ENCODE data around the gene ROM1. TPM values are rescaled to one million over a fixed set of nuclear protein-coding genes. Genes with fewer than 3 reads are reported as not detected.

ROM1 gene
- total and polyA plus RNA-seq, 2 experiments from 2014 or later: 1.5 to 3.2 TPM

DNA sequence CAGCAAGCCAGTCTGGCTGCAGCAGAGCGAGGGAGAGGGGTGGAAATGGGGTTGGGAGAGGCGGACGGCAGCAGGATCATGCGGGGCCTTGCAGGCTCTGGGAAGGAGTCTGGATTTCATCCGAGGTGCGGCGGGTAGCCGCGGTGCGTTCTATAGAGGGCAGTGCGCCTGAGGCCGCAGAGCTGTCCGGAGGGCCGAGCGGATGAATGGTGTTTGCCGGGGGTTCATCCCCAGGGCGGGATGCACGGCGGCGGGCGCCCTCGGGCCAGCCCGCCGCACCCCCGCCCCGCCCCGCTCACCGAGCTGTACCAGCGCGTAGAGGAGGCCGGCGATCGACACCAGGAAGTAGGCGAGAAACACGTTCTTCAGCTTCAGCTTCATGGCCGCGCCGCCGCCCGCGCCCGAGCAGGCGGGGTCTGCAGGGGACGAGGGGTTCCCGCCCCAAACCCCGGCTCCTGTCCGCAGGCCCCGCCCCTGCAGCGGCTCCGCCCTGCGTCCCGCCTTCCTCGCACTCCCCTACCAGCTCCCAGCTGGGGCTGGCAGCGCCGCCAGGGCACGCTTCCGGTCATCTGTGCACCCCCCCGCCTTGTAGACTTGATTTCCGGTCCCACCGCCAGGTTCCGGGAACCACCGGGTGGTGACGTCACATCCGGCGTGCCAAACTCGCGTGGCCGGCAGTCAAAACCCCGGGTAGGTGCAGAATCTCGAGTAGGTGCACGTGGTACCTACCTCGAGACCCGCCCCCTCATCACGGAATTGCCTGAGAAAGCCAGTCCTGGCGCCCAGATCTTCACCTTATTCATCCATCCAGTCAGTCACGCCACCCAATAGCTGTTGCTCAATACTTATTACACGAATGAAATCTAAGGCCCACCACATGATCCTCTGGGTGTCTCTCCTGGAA is 8.8 kb downstream of the ROM1 start, which contains the start of gene B3GAT3:
B3GAT3 (minus strand) TSS at position 420 of the 904 bp plus-strand sequence; CDS start at position 381, 39 bp downstream.
- DNase-seq (ENCODE audit: low spot score): peak; percentile 99
- H3K79me2 ChIP-seq: peaks cover 29% of the 10 kb centered on the region
- H3K9me2 ChIP-seq (replicated peaks; ENCODE audit: insufficient read depth): no peaks in the 10 kb centered on the region
- no peaks in the 10 kb centered on the region for H3K9me3 ChIP-seq (ENCODE audit: low read depth)
- H3K27me3 ChIP-seq: no peaks in the 10 kb centered on the region
- no peaks in the 10 kb centered on the region for H4K20me1 ChIP-seq (ENCODE audit: insufficient read depth, poor library complexity, severe bottlenecking)
- no peaks in the 10 kb centered on the region for H3K36me3 ChIP-seq (replicated peaks; ENCODE audit: insufficient read depth, low read depth)
- peak within 1 kb of the TSS; percentile 50 for H3K4me3 ChIP-seq
- peak within 1 kb of the TSS; percentile 83 for H3K4me2 ChIP-seq
- no peak for TF ChIP-seq EZH2 (IDR thresholded peaks at IDR 0.05; ENCODE audit: borderline replicate concordance)
- TF ChIP-seq EZH2phosphoT487 (IDR thresholded peaks at IDR 0.05; ENCODE audit: low read depth, severe bottlenecking, unreplicated experiment): no peak
- TF ChIP-seq, protein P1, sequence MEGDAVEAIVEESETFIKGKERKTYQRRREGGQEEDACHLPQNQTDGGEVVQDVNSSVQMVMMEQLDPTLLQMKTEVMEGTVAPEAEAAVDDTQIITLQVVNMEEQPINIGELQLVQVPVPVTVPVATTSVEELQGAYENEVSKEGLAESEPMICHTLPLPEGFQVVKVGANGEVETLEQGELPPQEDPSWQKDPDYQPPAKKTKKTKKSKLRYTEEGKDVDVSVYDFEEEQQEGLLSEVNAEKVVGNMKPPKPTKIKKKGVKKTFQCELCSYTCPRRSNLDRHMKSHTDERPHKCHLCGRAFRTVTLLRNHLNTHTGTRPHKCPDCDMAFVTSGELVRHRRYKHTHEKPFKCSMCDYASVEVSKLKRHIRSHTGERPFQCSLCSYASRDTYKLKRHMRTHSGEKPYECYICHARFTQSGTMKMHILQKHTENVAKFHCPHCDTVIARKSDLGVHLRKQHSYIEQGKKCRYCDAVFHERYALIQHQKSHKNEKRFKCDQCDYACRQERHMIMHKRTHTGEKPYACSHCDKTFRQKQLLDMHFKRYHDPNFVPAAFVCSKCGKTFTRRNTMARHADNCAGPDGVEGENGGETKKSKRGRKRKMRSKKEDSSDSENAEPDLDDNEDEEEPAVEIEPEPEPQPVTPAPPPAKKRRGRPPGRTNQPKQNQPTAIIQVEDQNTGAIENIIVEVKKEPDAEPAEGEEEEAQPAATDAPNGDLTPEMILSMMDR (IDR thresholded peaks at IDR 0.05; ENCODE audit: poor library complexity): no peak
- 5% methylated on average over 55 of the region's 77 CpGs for WGBS (ENCODE audit: low lambda C conversion rate, missing lambda C conversion rate)
- peak within 1 kb of the TSS; percentile 46 for H2AFZ ChIP-seq
- peak within 1 kb of the TSS; percentile 92 for H3K27ac ChIP-seq
- peaks cover 11% of the 10 kb centered on the region for H3K4me1 ChIP-seq (ENCODE audit: insufficient read depth)

DNA sequence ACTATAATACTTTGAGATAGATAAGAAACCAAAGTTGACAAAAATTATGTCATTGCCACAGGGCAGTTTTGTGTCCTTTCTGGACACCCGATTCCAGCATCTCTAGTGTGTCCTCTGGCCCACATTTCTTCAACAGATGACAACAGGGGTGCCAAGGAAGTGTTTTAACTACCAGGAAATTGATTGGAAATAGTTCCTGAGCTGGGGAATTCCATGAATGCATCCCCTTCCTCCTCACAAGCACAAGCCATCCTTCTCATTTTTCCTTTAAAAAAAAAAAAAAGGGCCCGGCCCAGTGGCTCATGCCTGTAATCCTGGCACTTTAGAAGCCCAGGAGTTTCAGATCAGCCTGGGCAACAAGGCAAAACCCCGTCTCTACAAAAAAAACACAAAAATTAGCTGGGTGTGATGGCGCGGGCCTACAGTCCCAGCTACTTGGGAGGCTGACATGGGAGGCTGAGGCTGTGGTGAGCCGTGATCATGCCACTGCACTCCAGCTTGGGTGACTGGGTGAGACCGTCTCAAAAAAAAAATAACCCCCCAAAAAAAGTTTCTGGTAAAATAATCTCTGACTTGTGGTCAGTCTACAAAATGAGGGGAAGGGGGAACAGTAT is 9.5 kb downstream of the ROM1 start:
- no peak overlapping the region for H3K4me3 ChIP-seq
- no peaks in the 10 kb centered on the region for H3K9me2 ChIP-seq (replicated peaks; ENCODE audit: insufficient read depth)
- peak overlapping the region; percentile 92 for H3K27ac ChIP-seq
- H3K9me3 ChIP-seq (ENCODE audit: low read depth): no peaks in the 10 kb centered on the region
- H3K4me2 ChIP-seq: peak overlapping the region; percentile 66
- peaks cover 11% of the 10 kb centered on the region for H3K4me1 ChIP-seq (ENCODE audit: insufficient read depth)
- peaks cover 29% of the 10 kb centered on the region for H3K79me2 ChIP-seq
- no peaks in the 10 kb centered on the region for H3K27me3 ChIP-seq
- H2AFZ ChIP-seq: peak overlapping the region; percentile 6
- no peaks in the 10 kb centered on the region for H4K20me1 ChIP-seq (ENCODE audit: insufficient read depth, poor library complexity, severe bottlenecking)
- WGBS (ENCODE audit: low lambda C conversion rate, missing lambda C conversion rate): 92% methylated on average over 7 of the region's 7 CpGs
- no peak for TF ChIP-seq EZH2phosphoT487 (IDR thresholded peaks at IDR 0.05; ENCODE audit: low read depth, severe bottlenecking, unreplicated experiment)
- TF ChIP-seq, protein P1 (IDR thresholded peaks at IDR 0.05; ENCODE audit: poor library complexity): no peak
- TF ChIP-seq EZH2 (IDR thresholded peaks at IDR 0.05; ENCODE audit: borderline replicate concordance): no peak
- no peak for DNase-seq (ENCODE audit: low spot score)
- H3K36me3 ChIP-seq (replicated peaks; ENCODE audit: insufficient read depth, low read depth): no peaks in the 10 kb centered on the region

- WGBS (ENCODE audit: low lambda C conversion rate, missing lambda C conversion rate): 91% methylated on average over 3 of the region's 3 CpGs
- no peak overlapping the region for H3K27ac ChIP-seq
- no peak overlapping the region for H2AFZ ChIP-seq
- no peaks in the 10 kb centered on the region for H3K36me3 ChIP-seq (replicated peaks; ENCODE audit: insufficient read depth, low read depth)
- H3K9me2 ChIP-seq (replicated peaks; ENCODE audit: insufficient read depth): no peaks in the 10 kb centered on the region
- no peak overlapping the region for H3K4me2 ChIP-seq
- TF ChIP-seq EZH2phosphoT487 (IDR thresholded peaks at IDR 0.05; ENCODE audit: low read depth, severe bottlenecking, unreplicated experiment) (no peak), EZH2 (IDR thresholded peaks at IDR 0.05; ENCODE audit: borderline replicate concordance) (no peak)
- TF ChIP-seq, protein P1 (IDR thresholded peaks at IDR 0.05; ENCODE audit: poor library complexity): no peak
- H3K79me2 ChIP-seq: no peaks in the 10 kb centered on the region
- no peak overlapping the region for H3K4me3 ChIP-seq
- no peaks in the 10 kb centered on the region for H3K9me3 ChIP-seq (ENCODE audit: low read depth)
- no peaks in the 10 kb centered on the region for H3K27me3 ChIP-seq
- DNase-seq (ENCODE audit: low spot score): no peak
- H3K4me1 ChIP-seq (ENCODE audit: insufficient read depth): no peaks in the 10 kb centered on the region
- H4K20me1 ChIP-seq (ENCODE audit: insufficient read depth, poor library complexity, severe bottlenecking): no peaks in the 10 kb centered on the region
Observed at GRCh38 chr11:62627713-62628112, 14.7 kb downstream of the ROM1 start.

All from hepatocyte (in vitro differentiated cells).